GM12891 (cell line): Measurements from ENCODE around the gene EGR4.

Experiments used
- PAX5 ChIP-seq: IDR thresholded peaks from 2 replicates; pipeline ENCODE4 v1.6.1; 2011; ENCODE audit warnings: low read length, moderate library complexity, mild to moderate bottlenecking; ENCODE audit not compliant: insufficient read depth, severe bottlenecking
- POLR2A ChIP-seq: IDR thresholded peaks from 2 replicates; pipeline ENCODE4 v1.6.1; 2011; ENCODE audit warnings: low read depth, low read length, control low read depth
- POLR2AphosphoS5 ChIP-seq: IDR thresholded peaks from 2 replicates; pipeline ENCODE4 v1.6.1; 2011; ENCODE audit warnings: low read depth, low read length, control low read depth
- POU2F2 ChIP-seq: IDR thresholded peaks from 2 replicates; pipeline ENCODE4 v1.6.1; 2011; ENCODE audit warnings: low read depth, mild to moderate bottlenecking, control low read depth, low read length, moderate library complexity
- SPI1 ChIP-seq: IDR thresholded peaks from 2 replicates; pipeline ENCODE4 v1.6.1; 2011; ENCODE audit warnings: low read depth, low read length, control low read depth
- TAF1 ChIP-seq: IDR thresholded peaks from 2 replicates; pipeline ENCODE4 v1.6.1; 2011; ENCODE audit warnings: low read depth, low read length, control low read depth

- TF ChIP-seq SPI1, result no peak
- no peak for TF ChIP-seq POLR2AphosphoS5
- TF ChIP-seq POLR2A, result no peak
- TF ChIP-seq TAF1, result no peak
- no peak for TF ChIP-seq POU2F2
- no peak for TF ChIP-seq PAX5
Observed at GRCh38 chr2:73279852-73280251, 13.5 kb downstream of the EGR4 start.
